ENCODE measurements around the gene NKX1-1.

DNA sequence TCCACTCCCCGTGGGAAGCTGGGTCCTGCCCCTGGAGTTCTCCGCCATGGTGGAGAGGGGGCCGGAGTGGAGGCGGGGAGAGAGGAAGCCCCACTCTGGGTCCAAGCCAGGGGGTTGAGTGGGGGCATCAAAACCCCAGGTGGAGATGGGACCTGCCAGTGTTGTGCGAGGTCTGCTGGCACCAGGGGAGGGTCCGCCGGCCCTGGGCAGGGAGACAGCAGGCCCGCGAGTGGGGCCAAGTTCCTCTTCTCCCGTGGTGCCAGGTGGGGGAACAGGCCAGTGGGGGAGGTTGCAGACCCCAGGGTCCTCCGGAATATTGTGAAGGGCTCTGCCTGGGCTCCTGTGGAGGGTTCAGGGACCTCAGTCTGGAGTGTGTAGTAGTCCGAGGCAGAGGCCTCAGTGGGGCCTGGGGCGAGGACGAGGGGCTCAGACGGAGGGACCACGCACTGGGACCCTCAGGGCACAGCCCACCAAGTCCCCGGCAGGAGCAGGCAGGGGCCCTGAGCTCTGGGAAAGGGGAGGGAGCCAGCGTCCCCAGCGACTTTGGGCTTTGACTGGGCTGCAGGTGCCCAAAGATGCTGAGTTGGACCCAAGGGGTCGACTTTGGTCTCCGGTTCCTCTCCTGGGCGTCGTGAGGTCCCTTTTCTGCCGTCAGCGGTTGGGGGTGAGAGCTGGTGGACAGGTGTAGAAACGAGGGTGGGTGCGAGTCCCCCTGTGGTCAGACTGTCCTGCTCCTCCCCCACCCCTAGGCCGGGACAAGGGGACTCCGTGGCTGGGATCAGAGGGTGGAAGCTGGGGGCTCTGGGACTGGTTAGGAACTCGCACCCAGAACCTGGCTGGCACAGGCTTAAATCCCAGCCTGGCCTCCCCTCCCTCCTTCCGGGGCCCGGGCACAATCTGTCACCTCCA is 43.8 kb upstream of the NKX1-1 start:
- TF ChIP-seq, protein P1, sequence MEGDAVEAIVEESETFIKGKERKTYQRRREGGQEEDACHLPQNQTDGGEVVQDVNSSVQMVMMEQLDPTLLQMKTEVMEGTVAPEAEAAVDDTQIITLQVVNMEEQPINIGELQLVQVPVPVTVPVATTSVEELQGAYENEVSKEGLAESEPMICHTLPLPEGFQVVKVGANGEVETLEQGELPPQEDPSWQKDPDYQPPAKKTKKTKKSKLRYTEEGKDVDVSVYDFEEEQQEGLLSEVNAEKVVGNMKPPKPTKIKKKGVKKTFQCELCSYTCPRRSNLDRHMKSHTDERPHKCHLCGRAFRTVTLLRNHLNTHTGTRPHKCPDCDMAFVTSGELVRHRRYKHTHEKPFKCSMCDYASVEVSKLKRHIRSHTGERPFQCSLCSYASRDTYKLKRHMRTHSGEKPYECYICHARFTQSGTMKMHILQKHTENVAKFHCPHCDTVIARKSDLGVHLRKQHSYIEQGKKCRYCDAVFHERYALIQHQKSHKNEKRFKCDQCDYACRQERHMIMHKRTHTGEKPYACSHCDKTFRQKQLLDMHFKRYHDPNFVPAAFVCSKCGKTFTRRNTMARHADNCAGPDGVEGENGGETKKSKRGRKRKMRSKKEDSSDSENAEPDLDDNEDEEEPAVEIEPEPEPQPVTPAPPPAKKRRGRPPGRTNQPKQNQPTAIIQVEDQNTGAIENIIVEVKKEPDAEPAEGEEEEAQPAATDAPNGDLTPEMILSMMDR (IDR thresholded peaks at IDR 0.05): no peak
- TF ChIP-seq POLR2A (IDR thresholded peaks at IDR 0.05): no peak

Data from testis (tissue), 2 donors.